Transverse colon (tissue), 4 donors: ENCODE measurements around the gene ADGRG3. TPM values are rescaled to one million over a fixed set of nuclear protein-coding genes. Genes with fewer than 3 reads are reported as not detected.

Experiments used
- DNase-seq: peaks from one replicate; pipeline ENCODE4 v3.0.0-alpha.2; 2019
- H3K27ac ChIP-seq, 4 donors: fragments of 200-600 bp; sonication (generic); 2 replicates each; pipeline ENCODE4 v1.5.1; 2016 to 2018; ENCODE audit warnings: inconsistent platforms in 4 of 4
- H3K27me3 ChIP-seq: fragments of 200-600 bp; sonication (generic); 2 replicates; pipeline ENCODE4 v1.5.1; 2017; ENCODE audit warnings: inconsistent platforms
- H3K36me3 ChIP-seq, 4 donors: fragments of 200-600 bp; sonication (generic); 2 replicates each; pipeline ENCODE4 v1.5.1; 2017 to 2019; ENCODE audit warnings: inconsistent platforms in 4 of 4
- H3K4me1 ChIP-seq, 4 donors: fragments of 200-600 bp; sonication (generic); 2 replicates each; pipeline ENCODE4 v1.5.1; 2017 to 2020; ENCODE audit warnings: inconsistent platforms in 4 of 4
- H3K4me3 ChIP-seq, 4 donors: fragments of 200-600 bp; sonication (generic); 1 replicate in 1 of 4; 2 replicates in 3 of 4; pipeline versions ENCODE4 v1.5.1 to v1.6.1; 2017 to 2019; ENCODE audit warnings: inconsistent platforms in 4 of 4
- H3K9me3 ChIP-seq, 2 donors: fragments of 200-600 bp; sonication (generic); 2 replicates each; pipeline ENCODE4 v1.5.1; 2017 to 2019; ENCODE audit warnings: inconsistent platforms in 2 of 2
- EP300 ChIP-seq: sonication (generic); formaldehyde crosslinking; IDR thresholded peaks from one replicate; pipeline ENCODE4 v1.6.1; 2017; ENCODE audit warnings: antibody characterized with exemption, low read depth
- POLR2A ChIP-seq: fragments of 450-650 bp; IDR thresholded peaks from one replicate; pipeline ENCODE4 v1.6.1; 2016; ENCODE audit warnings: antibody characterized with exemption, mild to moderate bottlenecking, moderate library complexity
- POLR2AphosphoS5 ChIP-seq, 3 donors: sonication (generic); formaldehyde crosslinking; IDR thresholded peaks; one replicate each; pipeline ENCODE4 v1.6.1; 2016; ENCODE audit warnings: antibody characterized with exemption in 3 of 3
- WGBS, 2 donors: methylation state at CpG; one replicate each; pipeline ENCODE4 v1.1.5; 2018; ENCODE audit warnings: low coverage in 1 of 2; 5-methylcytosine and 5-hydroxymethylcytosine counted together
- in situ Hi-C, 4 donors: fragments of 200-750 bp; cut with MboI; loops; one replicate each; pipeline versions ENCODE4 v1.15.0 to v1.15.1; 2017; ENCODE audit warnings: low sequenced_read_pairs in 3 of 4, low pct_ligation_motif_present in 1 of 4, low pct_unique_long_range_greater_than_20kb in 1 of 4
- intact Hi-C: fragments of 100-400 bp; cut with DNase I; formaldehyde crosslinking; loops from one replicate; pipeline ENCODE4 v1.15.1; 2023; ENCODE audit warnings: low total_unique reads
- total RNA-seq, 4 donors: library from RNA; depleted of rRNA; stranded (reverse); fragments of >200 nt; gene quantifications; one replicate each; pipeline ENCODE4 v1.1.0, GENCODE V29; 2016
- TF ChIP-seq, protein P1 (sequence below), 5 experiments: fragments of 200-600 bp in 3 of 5; fragments of 450-650 bp in 2 of 5; sonication (generic) in 3 of 5; IDR thresholded peaks; 1 replicate in 2 of 5; 2 replicates in 3 of 5; pipeline ENCODE4 v1.5.1; 2016 to 2017; ENCODE audit warnings: antibody characterized with exemption in 5 of 5, inconsistent platforms in 3 of 5, mild to moderate bottlenecking in 2 of 5, moderate library complexity in 1 of 5

Gene ADGRG3
- total RNA-seq, 4 donors from 2014 or later, result 1.5 to 2.7 (median 2.2) TPM; not detected in 1

DNA sequence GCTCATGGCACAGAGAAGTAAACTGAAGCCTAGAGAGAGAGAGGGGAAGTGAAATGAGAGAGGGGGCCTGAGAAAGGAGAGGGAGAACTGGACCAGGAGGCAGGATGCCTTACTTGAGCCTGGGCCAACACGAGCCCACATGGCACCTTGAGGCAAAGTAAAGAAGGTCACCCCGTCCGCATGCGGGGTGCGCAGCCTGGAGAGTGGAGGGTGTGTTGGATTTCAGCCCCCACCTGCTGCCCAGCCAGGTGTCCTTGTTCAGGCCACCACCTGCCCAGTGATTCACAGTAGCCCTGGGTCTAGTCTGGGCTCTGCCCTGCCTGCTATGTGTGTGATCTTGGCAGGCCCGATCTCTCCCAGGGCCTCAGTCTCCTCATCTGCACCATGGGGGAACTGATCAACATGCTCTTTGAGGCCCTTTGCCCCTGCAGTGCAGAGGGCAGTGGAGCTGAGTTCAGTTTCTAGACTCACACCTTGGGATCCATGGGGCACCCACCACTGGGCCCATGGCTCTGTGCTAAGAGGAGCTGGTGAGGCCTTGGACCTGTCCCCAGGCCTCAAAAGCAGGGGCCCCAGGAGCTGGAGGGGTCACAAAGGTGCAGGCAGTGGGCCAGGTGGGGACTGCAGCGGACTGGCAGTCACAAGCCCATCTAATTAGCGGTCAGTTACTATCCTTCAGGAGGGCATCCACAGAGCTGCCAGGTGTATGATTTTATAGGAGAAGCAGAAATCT, 16.7 kb downstream of the ADGRG3 start:
- DNase-seq, result no peak
- Histone ChIP-seq H3K27me3 (no peaks in the 10 kb centered on the region), H3K4me1 (no peaks in the 10 kb centered on the region), H3K36me3 (no peaks in the 10 kb centered on the region), H3K27ac (no peak overlapping the region), H3K4me3 (no peak overlapping the region), H3K9me3 (no peaks in the 10 kb centered on the region)
- WGBS, 2 donors, result 97 to 100% methylated on average over 1 to 8 of the region's 8 CpGs
- intact Hi-C loops (no loop called here), in situ Hi-C loops (no loop called here)
- TF ChIP-seq EP300 (no peak), POLR2A (no peak), POLR2AphosphoS5 (IDR thresholded peaks at IDR 0.05) (no peak)
- TF ChIP-seq, protein P1, sequence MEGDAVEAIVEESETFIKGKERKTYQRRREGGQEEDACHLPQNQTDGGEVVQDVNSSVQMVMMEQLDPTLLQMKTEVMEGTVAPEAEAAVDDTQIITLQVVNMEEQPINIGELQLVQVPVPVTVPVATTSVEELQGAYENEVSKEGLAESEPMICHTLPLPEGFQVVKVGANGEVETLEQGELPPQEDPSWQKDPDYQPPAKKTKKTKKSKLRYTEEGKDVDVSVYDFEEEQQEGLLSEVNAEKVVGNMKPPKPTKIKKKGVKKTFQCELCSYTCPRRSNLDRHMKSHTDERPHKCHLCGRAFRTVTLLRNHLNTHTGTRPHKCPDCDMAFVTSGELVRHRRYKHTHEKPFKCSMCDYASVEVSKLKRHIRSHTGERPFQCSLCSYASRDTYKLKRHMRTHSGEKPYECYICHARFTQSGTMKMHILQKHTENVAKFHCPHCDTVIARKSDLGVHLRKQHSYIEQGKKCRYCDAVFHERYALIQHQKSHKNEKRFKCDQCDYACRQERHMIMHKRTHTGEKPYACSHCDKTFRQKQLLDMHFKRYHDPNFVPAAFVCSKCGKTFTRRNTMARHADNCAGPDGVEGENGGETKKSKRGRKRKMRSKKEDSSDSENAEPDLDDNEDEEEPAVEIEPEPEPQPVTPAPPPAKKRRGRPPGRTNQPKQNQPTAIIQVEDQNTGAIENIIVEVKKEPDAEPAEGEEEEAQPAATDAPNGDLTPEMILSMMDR (IDR thresholded peaks at IDR 0.05), result no peak

DNA sequence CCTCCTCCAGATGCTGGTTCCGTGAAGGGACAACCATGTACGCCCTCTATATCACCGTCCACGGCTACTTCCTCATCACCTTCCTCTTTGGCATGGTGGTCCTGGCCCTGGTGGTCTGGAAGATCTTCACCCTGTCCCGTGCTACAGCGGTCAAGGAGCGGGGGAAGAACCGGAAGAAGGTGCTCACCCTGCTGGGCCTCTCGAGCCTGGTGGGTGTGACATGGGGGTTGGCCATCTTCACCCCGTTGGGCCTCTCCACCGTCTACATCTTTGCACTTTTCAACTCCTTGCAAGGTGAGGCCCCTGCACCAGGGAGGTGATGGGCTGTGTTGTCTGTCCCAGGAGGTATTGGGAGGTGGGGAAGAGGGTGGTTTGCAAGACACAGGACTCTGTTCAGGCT, 17.5 kb downstream of the ADGRG3 start:
- in situ Hi-C loops, result no loop called here
- no peak overlapping the region for H3K4me3 ChIP-seq
- TF ChIP-seq POLR2A, result no peak
- TF ChIP-seq, protein P1 (IDR thresholded peaks at IDR 0.05), result no peak
- no peak for TF ChIP-seq EP300
- no peak for TF ChIP-seq POLR2AphosphoS5 (IDR thresholded peaks at IDR 0.05)
- H3K4me1 ChIP-seq, result no peaks in the 10 kb centered on the region
- 92% methylated on average over 9 of the region's 11 CpGs; no CpG with 5 or more reads in 1 of the 2 donors for WGBS, 2 donors
- no peaks in the 10 kb centered on the region for H3K9me3 ChIP-seq
- intact Hi-C loops, result no loop called here
- DNase-seq, result no peak
- H3K36me3 ChIP-seq, result no peaks in the 10 kb centered on the region
- no peak overlapping the region for H3K27ac ChIP-seq
- no peaks in the 10 kb centered on the region for H3K27me3 ChIP-seq

DNA sequence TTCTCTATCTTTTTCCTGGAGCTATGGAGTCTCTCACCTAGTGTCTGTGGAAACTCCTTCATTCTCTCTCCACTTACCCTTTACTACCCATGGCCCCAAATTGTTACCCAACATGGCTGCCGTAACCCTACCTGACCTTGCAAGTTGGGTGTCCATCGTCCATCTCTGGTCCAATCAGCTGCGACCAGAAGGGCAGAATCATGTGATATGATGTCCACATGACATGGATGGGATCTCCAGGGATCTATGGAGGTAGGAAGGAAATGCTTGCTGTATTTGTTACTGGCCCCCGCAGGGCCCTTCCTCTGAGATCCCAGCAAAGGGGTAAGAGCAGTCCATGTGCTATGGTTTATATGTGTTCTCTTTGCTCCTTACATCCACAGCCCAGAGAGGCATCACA, 18.5 kb downstream of the ADGRG3 start:
- Histone ChIP-seq H3K4me1 (no peaks in the 10 kb centered on the region), H3K36me3 (no peaks in the 10 kb centered on the region), H3K27ac (no peak overlapping the region), H3K4me3 (no peak overlapping the region), H3K9me3 (no peaks in the 10 kb centered on the region), H3K27me3 (no peaks in the 10 kb centered on the region)
- TF ChIP-seq EP300, result no peak
- TF ChIP-seq, protein P1 (IDR thresholded peaks at IDR 0.05), result no peak
- TF ChIP-seq POLR2A, result no peak
- no peak for TF ChIP-seq POLR2AphosphoS5 (IDR thresholded peaks at IDR 0.05)
- DNase-seq, result no peak
- intact Hi-C loops, result no loop called here
- in situ Hi-C loops, result no loop called here
- 46 to 88% methylated on average over 2 to 4 of the region's 4 CpGs for WGBS, 2 donors

DNA sequence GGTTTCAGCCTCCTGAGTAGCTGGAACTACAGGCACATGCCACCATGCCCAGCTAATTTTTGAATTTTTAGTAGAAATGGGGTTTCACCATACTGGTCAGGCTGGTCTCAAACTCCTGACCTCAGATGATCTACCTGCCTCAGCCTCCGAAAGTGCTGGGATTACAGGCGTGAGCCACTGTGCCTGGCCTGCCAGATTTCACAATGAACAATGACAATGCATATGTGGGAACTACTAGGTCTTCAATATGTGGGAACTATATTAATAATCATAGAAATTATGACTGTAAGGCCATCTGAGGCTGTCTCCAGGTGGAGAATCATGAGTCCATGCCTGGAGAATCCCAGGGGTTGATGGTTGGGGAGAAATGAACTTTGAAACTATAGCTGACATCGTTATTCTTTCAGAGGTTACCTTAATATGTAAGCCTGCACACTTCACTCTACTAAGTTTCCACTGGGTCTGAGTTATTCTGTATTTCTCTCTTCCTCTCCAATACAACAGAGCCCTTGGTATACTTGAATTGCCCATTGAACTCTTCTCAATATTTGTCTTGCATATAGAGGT, 19.3 kb downstream of the ADGRG3 start:
- Histone ChIP-seq H3K36me3 (no peaks in the 10 kb centered on the region), H3K4me3 (no peak overlapping the region), H3K4me1 (no peaks in the 10 kb centered on the region), H3K27me3 (no peaks in the 10 kb centered on the region), H3K9me3 (no peaks in the 10 kb centered on the region), H3K27ac (no peak overlapping the region)
- in situ Hi-C loops, result no loop called here
- WGBS, 2 donors, result 79 to 80% methylated on average over 3 of the region's 3 CpGs
- intact Hi-C loops, result no loop called here
- no peak for DNase-seq
- TF ChIP-seq, protein P1 (IDR thresholded peaks at IDR 0.05), result no peak
- TF ChIP-seq POLR2AphosphoS5 (IDR thresholded peaks at IDR 0.05) (no peak), POLR2A (no peak), EP300 (no peak)
